ENCODE results near the gene ACAA1. TPM values are rescaled to one million over a fixed set of nuclear protein-coding genes. Genes with fewer than 3 reads are reported as not detected.

The ACAA1 gene
- total RNA-seq, 1 experiment from 2014 or later, result 23.4 TPM

DNA sequence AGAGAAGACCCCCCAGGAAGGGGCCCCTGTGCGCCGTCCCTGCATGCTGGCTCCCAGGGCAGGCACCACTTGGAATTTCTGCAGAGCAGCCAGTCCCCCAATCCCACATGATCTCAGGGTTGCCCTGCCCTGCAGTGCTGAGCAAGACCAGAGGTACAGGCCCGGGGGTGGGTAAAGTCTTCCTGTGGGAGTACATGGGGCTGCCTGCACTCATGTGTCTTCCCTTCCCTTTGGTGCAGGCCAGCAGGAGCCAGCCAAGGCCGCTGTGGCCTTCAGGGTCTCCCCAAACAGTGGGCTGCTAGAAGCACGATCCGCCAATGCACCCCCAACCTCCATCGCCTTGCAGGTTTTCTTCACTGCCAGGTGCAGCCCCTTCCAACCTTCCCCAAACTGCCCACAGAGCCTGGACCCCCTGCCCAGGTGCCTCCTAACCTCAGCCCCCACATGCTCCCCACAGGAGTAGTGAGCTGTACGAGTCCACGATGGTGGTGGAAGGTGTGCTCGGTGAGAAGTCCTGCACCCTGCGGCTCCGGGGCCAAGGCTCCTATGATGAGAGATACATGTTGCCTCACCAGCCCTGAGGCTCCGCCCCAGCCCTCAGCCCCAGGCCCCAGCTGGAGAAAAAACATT, 15.0 kb downstream of the ACAA1 start:
- Histone ChIP-seq H3K9me3 (ENCODE audit: low read length) (no peaks in the 10 kb centered on the region), H3K36me3 (ENCODE audit: insufficient read depth, low read length) (peaks cover 28% of the 10 kb centered on the region), H3K27ac (ENCODE audit: low read length) (no peak overlapping the region)

DNA sequence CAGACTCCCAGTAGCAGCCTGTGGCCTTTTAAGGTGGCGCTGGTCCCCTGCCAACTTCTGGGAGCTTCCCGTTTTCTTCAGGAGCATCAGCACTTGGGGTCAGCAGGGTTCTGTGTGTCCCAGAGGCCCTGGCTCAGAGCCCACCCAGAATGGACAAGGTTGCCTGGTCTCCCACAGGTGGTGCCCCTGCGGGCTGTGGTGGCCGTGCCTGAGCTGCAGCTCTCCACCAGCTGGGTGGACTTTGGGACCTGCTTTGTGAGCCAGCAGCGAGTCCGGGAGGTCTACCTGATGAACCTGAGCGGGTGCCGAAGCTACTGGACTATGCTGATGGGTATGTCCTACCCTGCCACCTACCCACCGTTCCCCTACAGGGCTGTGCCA, 15.5 kb downstream of the ACAA1 start:
- DNase-seq, result no peak
- Histone ChIP-seq H3K27me3 (ENCODE audit: low read length) (no peaks in the 10 kb centered on the region), H3K9me2 (replicated peaks; ENCODE audit: insufficient read depth, low read length) (no peaks in the 10 kb centered on the region), H3K9ac (ENCODE audit: low read length) (no peak overlapping the region), H2AFZ (ENCODE audit: low read length) (no peak overlapping the region), H3K9me3 (ENCODE audit: low read length) (no peaks in the 10 kb centered on the region), H3K36me3 (ENCODE audit: insufficient read depth, low read length) (peaks cover 23% of the 10 kb centered on the region), H3K79me2 (ENCODE audit: low read length) (no peaks in the 10 kb centered on the region), H3K27ac (ENCODE audit: low read length) (no peak overlapping the region), H3K4me2 (ENCODE audit: low read depth, low read length, poor library complexity, severe bottlenecking) (no peak overlapping the region), H3K4me3 (ENCODE audit: low read length) (no peak overlapping the region), H4K20me1 (ENCODE audit: insufficient read depth, low read depth, low read length) (0 out of 2 replicates have a peak, but pooled peaks cover 4% of the 10 kb centered on the region), H3K4me1 (ENCODE audit: low read length) (no peaks in the 10 kb centered on the region)

More for the DNA sequence above, 15.0 kb downstream of the ACAA1 start:
- no peak overlapping the region for H3K4me2 ChIP-seq (ENCODE audit: low read depth, low read length, poor library complexity, severe bottlenecking)
- H3K79me2 ChIP-seq (ENCODE audit: low read length), result no peaks in the 10 kb centered on the region
- no peaks in the 10 kb centered on the region for H3K27me3 ChIP-seq (ENCODE audit: low read length)
- H3K4me1 ChIP-seq (ENCODE audit: low read length), result no peaks in the 10 kb centered on the region
- no peak overlapping the region for H3K4me3 ChIP-seq (ENCODE audit: low read length)
- no peak for DNase-seq
- H3K9ac ChIP-seq (ENCODE audit: low read length), result no peak overlapping the region
- H4K20me1 ChIP-seq (ENCODE audit: insufficient read depth, low read depth, low read length), result 0 out of 2 replicates have a peak, but pooled peaks cover 4% of the 10 kb centered on the region
- no peaks in the 10 kb centered on the region for H3K9me2 ChIP-seq (replicated peaks; ENCODE audit: insufficient read depth, low read length)
- H2AFZ ChIP-seq (ENCODE audit: low read length), result no peak overlapping the region

DNA sequence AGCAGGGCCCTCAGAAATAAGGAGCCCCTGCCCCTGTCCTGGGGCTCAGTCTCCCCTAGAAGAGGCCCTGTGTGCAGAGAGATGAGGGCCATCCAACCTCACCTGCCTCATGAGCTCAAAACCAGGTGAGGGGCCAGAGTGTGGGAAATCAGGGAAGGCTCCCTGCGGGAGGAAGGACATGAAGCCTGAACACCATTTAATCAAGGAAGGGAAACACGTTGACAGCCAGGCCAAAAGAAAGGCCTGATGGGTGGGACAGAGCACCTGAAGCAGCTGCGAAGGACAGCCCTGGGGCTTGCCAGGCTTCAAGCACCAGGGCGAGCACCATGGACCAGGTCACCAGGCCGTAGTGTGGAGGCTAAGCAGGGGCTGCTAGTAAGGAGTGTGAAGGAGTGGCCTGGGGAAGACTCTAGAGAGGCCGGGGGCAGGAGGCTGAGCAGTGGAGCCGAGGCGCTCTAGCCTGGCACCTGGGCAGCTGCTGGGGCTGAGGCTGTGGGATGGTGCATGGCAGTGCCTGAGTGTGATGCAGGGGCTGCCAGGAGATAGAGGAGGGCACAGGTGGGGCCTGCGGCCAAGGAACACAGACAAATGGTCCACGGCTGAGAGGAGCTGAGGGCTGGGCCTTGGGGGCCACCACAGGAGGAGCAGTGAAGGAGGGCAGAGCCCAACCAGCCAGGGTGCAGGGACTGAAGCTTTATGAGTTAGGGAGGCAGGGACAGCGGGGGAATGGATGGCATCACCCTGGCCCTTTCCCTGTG, 16.1 kb downstream of the ACAA1 start:
- Histone ChIP-seq H3K9me3 (ENCODE audit: low read length) (no peaks in the 10 kb centered on the region), H3K79me2 (ENCODE audit: low read length) (no peaks in the 10 kb centered on the region), H3K4me3 (ENCODE audit: low read length) (no peak overlapping the region), H3K36me3 (ENCODE audit: insufficient read depth, low read length) (peaks cover 18% of the 10 kb centered on the region), H3K27ac (ENCODE audit: low read length) (no peak overlapping the region), H3K4me2 (ENCODE audit: low read depth, low read length, poor library complexity, severe bottlenecking) (no peak overlapping the region), H3K4me1 (ENCODE audit: low read length) (no peaks in the 10 kb centered on the region), H3K27me3 (ENCODE audit: low read length) (no peaks in the 10 kb centered on the region), H3K9me2 (replicated peaks; ENCODE audit: insufficient read depth, low read length) (no peaks in the 10 kb centered on the region), H3K9ac (ENCODE audit: low read length) (no peak overlapping the region), H2AFZ (ENCODE audit: low read length) (no peak overlapping the region), H4K20me1 (ENCODE audit: insufficient read depth, low read depth, low read length) (0 out of 2 replicates have a peak, but pooled peaks cover 4% of the 10 kb centered on the region)
- no peak for DNase-seq

DNA sequence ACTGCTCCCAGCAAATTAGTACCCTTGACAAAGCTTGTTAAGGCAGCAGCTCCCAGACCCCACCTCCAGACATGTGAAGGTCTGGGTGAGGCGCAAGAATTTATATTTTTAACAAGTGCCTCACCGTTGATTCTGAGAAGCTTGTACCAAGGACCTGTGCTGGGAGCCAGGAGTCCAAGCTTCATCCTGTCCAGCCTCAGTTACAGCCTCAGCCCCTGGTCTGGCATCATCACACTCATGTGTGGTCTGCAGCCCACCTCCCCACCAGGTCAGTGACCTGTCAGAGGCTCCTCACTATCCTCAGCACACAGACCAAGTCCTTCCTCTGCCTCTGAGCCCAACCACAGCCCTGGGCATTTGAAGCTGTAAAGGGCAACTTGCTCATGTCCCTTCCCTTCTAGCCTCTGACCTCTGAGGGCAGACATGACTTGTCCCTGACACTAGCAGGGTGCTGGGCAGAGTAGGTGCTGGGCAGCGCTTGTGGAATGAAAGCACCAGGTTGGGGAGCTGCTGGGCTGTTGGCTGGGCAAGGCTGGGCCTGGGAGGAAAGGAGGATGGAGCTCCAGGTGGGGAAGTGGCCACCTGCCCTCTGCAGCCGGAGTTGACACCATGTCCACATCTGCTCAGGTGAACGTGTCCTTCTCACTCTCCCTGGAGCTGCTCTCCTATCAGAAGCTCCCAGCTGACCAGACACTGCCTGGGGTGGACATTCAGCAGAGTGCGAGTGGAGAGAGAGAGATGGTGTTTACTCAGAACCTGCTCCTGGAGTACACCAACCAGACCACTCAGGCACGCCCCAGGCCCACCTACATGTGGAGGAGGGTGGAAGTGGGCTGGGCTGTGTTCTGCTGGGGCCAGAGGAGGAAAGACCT, 16.9 kb downstream of the ACAA1 start:
- H3K9me3 ChIP-seq (ENCODE audit: low read length), result no peaks in the 10 kb centered on the region
- H3K9ac ChIP-seq (ENCODE audit: low read length), result no peak overlapping the region
- no peaks in the 10 kb centered on the region for H3K27me3 ChIP-seq (ENCODE audit: low read length)
- no peaks in the 10 kb centered on the region for H3K79me2 ChIP-seq (ENCODE audit: low read length)
- peaks cover 17% of the 10 kb centered on the region for H3K36me3 ChIP-seq (ENCODE audit: insufficient read depth, low read length)
- no peak for DNase-seq
- H3K4me1 ChIP-seq (ENCODE audit: low read length), result no peaks in the 10 kb centered on the region
- H2AFZ ChIP-seq (ENCODE audit: low read length), result no peak overlapping the region
- no peak overlapping the region for H3K27ac ChIP-seq (ENCODE audit: low read length)
- no peak overlapping the region for H3K4me2 ChIP-seq (ENCODE audit: low read depth, low read length, poor library complexity, severe bottlenecking)
- no peak overlapping the region for H3K4me3 ChIP-seq (ENCODE audit: low read length)
- H3K9me2 ChIP-seq (replicated peaks; ENCODE audit: insufficient read depth, low read length), result no peaks in the 10 kb centered on the region
- H4K20me1 ChIP-seq (ENCODE audit: insufficient read depth, low read depth, low read length), result 0 out of 2 replicates have a peak, but pooled peaks cover 4% of the 10 kb centered on the region

GRCh38 chr3:38119248-38119544, 17.7 kb downstream of the ACAA1 start:
- no peaks in the 10 kb centered on the region for H3K4me1 ChIP-seq (ENCODE audit: low read length)
- no peak overlapping the region for H3K27ac ChIP-seq (ENCODE audit: low read length)
- DNase-seq, result no peak
- H3K79me2 ChIP-seq (ENCODE audit: low read length), result no peaks in the 10 kb centered on the region
- H3K36me3 ChIP-seq (ENCODE audit: insufficient read depth, low read length), result peaks cover 10% of the 10 kb centered on the region
- no peaks in the 10 kb centered on the region for H4K20me1 ChIP-seq (ENCODE audit: insufficient read depth, low read depth, low read length)
- H3K9me2 ChIP-seq (replicated peaks; ENCODE audit: insufficient read depth, low read length), result no peaks in the 10 kb centered on the region
- no peaks in the 10 kb centered on the region for H3K9me3 ChIP-seq (ENCODE audit: low read length)
- no peak overlapping the region for H3K4me3 ChIP-seq (ENCODE audit: low read length)
- no peaks in the 10 kb centered on the region for H3K27me3 ChIP-seq (ENCODE audit: low read length)
- H3K9ac ChIP-seq (ENCODE audit: low read length), result no peak overlapping the region
- no peak overlapping the region for H3K4me2 ChIP-seq (ENCODE audit: low read depth, low read length, poor library complexity, severe bottlenecking)
- H2AFZ ChIP-seq (ENCODE audit: low read length), result no peak overlapping the region

GRCh38 chr3:38118421-38119247, 18.3 kb downstream of the ACAA1 start:
- Histone ChIP-seq H3K9ac (ENCODE audit: low read length) (no peak overlapping the region), H3K4me3 (ENCODE audit: low read length) (no peak overlapping the region), H2AFZ (ENCODE audit: low read length) (no peak overlapping the region), H3K4me1 (ENCODE audit: low read length) (no peaks in the 10 kb centered on the region), H3K9me2 (replicated peaks; ENCODE audit: insufficient read depth, low read length) (no peaks in the 10 kb centered on the region), H4K20me1 (ENCODE audit: insufficient read depth, low read depth, low read length) (no peaks in the 10 kb centered on the region), H3K27ac (ENCODE audit: low read length) (no peak overlapping the region), H3K79me2 (ENCODE audit: low read length) (no peaks in the 10 kb centered on the region), H3K9me3 (ENCODE audit: low read length) (no peaks in the 10 kb centered on the region), H3K36me3 (ENCODE audit: insufficient read depth, low read length) (peaks cover 7% of the 10 kb centered on the region), H3K27me3 (ENCODE audit: low read length) (no peaks in the 10 kb centered on the region), H3K4me2 (ENCODE audit: low read depth, low read length, poor library complexity, severe bottlenecking) (no peak overlapping the region)
- DNase-seq, result no peak

DNA sequence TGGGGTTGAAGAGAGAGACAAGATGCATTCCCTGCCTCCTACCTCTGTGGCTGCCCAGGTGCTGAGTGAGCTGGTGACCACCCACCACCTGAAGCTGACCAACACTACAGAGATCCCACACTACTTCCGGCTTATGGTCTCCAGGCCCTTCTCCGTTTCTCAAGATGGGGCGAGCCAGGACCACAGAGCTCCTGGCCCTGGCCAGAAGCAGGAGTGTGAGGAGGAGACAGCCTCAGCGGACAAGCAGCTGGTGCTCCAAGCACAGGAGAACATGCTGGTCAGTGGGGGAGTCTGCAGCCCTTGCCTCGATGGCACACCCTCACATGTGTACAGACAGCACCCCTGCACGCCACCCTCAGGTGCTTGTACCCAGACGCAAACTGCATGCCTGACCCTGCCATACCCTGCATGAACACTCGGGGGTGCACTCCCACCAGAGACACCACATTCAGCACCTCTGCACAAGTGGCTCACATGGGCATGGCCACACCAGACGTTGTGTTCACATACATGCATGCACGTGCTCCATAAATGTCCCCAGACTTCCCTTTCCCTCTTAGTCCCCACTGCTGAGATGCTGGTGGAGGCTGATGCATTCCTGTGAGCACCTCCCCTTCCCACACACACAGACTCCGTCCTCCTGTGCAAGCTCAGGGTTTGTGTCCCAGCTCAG, 19.0 kb downstream of the ACAA1 start:
- Histone ChIP-seq H3K9ac (ENCODE audit: low read length) (no peak overlapping the region), H3K4me3 (ENCODE audit: low read length) (no peak overlapping the region), H4K20me1 (ENCODE audit: insufficient read depth, low read depth, low read length) (no peaks in the 10 kb centered on the region), H3K4me1 (ENCODE audit: low read length) (no peaks in the 10 kb centered on the region), H3K27me3 (ENCODE audit: low read length) (no peaks in the 10 kb centered on the region), H2AFZ (ENCODE audit: low read length) (no peak overlapping the region), H3K9me2 (replicated peaks; ENCODE audit: insufficient read depth, low read length) (no peaks in the 10 kb centered on the region), H3K36me3 (ENCODE audit: insufficient read depth, low read length) (peaks cover 2% of the 10 kb centered on the region), H3K9me3 (ENCODE audit: low read length) (no peaks in the 10 kb centered on the region), H3K79me2 (ENCODE audit: low read length) (no peaks in the 10 kb centered on the region), H3K27ac (ENCODE audit: low read length) (no peak overlapping the region), H3K4me2 (ENCODE audit: low read depth, low read length, poor library complexity, severe bottlenecking) (no peak overlapping the region)
- DNase-seq, result peak; percentile 93
